Activated effector memory CD4-positive, alpha-beta T cell treated with anti-CD3 and anti-CD28 coated beads, Interleukin-2, amount 50 U/mL, for 16 hours (primary cell): ENCODE data around the gene GFOD1.

Source experiments
- DNase-seq: peaks from one replicate; pipeline ENCODE4 v3.0.0-alpha.2; 2020

GFOD1 gene

GRCh38 chr6:13421425-13422059 is 65.9 kb downstream of the GFOD1 start:
- no peak for DNase-seq

GRCh38 chr6:13420269-13420668 is 67.1 kb downstream of the GFOD1 start:
- DNase-seq, result no peak

- DNase-seq, result no peak
These were observed 67.8 kb downstream of the GFOD1 start for GRCh38 chr6:13419422-13420195.

GRCh38 chr6:13418844-13419243 is 68.6 kb downstream of the GFOD1 start:
- DNase-seq, result no peak

- no peak for DNase-seq
These were observed 69.4 kb downstream of the GFOD1 start for GRCh38 chr6:13417954-13418353.

GRCh38 chr6:13417431-13417830 is 70.0 kb downstream of the GFOD1 start:
- DNase-seq, result no peak

GRCh38 chr6:13415283-13415682 is 72.1 kb downstream of the GFOD1 start:
- no peak for DNase-seq

- DNase-seq, result no peak
These were observed 73.4 kb downstream of the GFOD1 start for GRCh38 chr6:13413900-13414555.

GRCh38 chr6:13413466-13413862 is 73.9 kb downstream of the GFOD1 start:
- DNase-seq, result no peak

- no peak for DNase-seq
These were observed 74.5 kb downstream of the GFOD1 start for GRCh38 chr6:13412639-13413465.

- no peak for DNase-seq
These were observed 75.2 kb downstream of the GFOD1 start for GRCh38 chr6:13412211-13412610.

- no peak for DNase-seq
These were observed 75.9 kb downstream of the GFOD1 start for GRCh38 chr6:13411484-13411883.

- DNase-seq, result no peak
These were observed 77.4 kb downstream of the GFOD1 start for GRCh38 chr6:13409991-13410390.

GRCh38 chr6:13407709-13408695 is 79.4 kb downstream of the GFOD1 start:
- no peak for DNase-seq

GRCh38 chr6:13407368-13407708 is 80.1 kb downstream of the GFOD1 start:
- DNase-seq, result no peak

GRCh38 chr6:13406781-13407180 is 80.6 kb downstream of the GFOD1 start:
- DNase-seq, result no peak

- no peak for DNase-seq
These were observed 81.4 kb downstream of the GFOD1 start for GRCh38 chr6:13405961-13406477.

GRCh38 chr6:13404892-13405254 is 82.5 kb downstream of the GFOD1 start:
- DNase-seq, result no peak

- no peak for DNase-seq
These were observed 83.0 kb downstream of the GFOD1 start for GRCh38 chr6:13404228-13404891.

GRCh38 chr6:13402711-13403110 is 84.7 kb downstream of the GFOD1 start:
- no peak for DNase-seq

GRCh38 chr6:13400772-13401171 is 86.6 kb downstream of the GFOD1 start:
- DNase-seq, result no peak
